SK-N-SH treated with all-trans-retinoic acid at 6 μM for 48 hours (cell line): ENCODE measurements around the gene FAM227A.

Experiments
- ATAC-seq: fragments of 200-7000 bp; cut with Tn5 transposase; 3 replicates; pipeline ENCODE4 v1.9.1; 2020; ENCODE audit warnings: mild to moderate bottlenecking, moderate library complexity
- ARNTL ChIP-seq: fragments of 450-650 bp; formaldehyde crosslinking; IDR thresholded peaks from 2 replicates; pipeline ENCODE4 v1.5.0; 2020; ENCODE audit warnings: low read depth, mild to moderate bottlenecking, moderate library complexity, borderline replicate concordance
- BACH2 ChIP-seq: fragments of 250-450 bp; sonication (Bioruptor Pico); IDR thresholded peaks from 2 replicates; pipeline ENCODE4 v1.9.0; 2021; ENCODE audit warnings: mild to moderate bottlenecking, borderline replicate concordance
- CSDC2 ChIP-seq: fragments of 250-450 bp; sonication (Bioruptor Pico); IDR thresholded peaks from 2 replicates; pipeline ENCODE4 v1.5.0; 2020; ENCODE audit warnings: mild to moderate bottlenecking, moderate library complexity
- ISL1 ChIP-seq: fragments of 250-450 bp; sonication (Bioruptor Pico); IDR thresholded peaks from 2 replicates; pipeline ENCODE4 v2.1.2; 2022; ENCODE audit warnings: mild to moderate bottlenecking, moderate library complexity
- PPARA ChIP-seq: fragments of 250-450 bp; sonication (Bioruptor Pico); IDR thresholded peaks from 2 replicates; pipeline ENCODE4 v1.5.0; 2020; ENCODE audit warnings: mild to moderate bottlenecking, borderline replicate concordance
- RARB ChIP-seq: fragments of 250-450 bp; sonication (Bioruptor Pico); IDR thresholded peaks from 2 replicates; pipeline ENCODE4 v1.8.0; 2021; ENCODE audit warnings: mild to moderate bottlenecking, moderate library complexity
- TCF4 ChIP-seq: fragments of 250-450 bp; sonication (Bioruptor Pico); IDR thresholded peaks from 2 replicates; pipeline ENCODE4 v1.8.0; 2021; ENCODE audit warnings: mild to moderate bottlenecking, moderate library complexity, borderline replicate concordance
- TOX ChIP-seq: fragments of 250-450 bp; sonication (Bioruptor Pico); IDR thresholded peaks from 2 replicates; pipeline ENCODE4 v1.8.0; 2021; ENCODE audit warnings: mild to moderate bottlenecking, moderate library complexity, borderline replicate concordance
- ZC3H10 ChIP-seq: fragments of 250-450 bp; sonication (Bioruptor Pico); IDR thresholded peaks from 2 replicates; pipeline ENCODE4 v1.5.1; 2021; ENCODE audit warnings: mild to moderate bottlenecking, moderate library complexity
- ZFP3 ChIP-seq: fragments of 250-450 bp; sonication (Bioruptor Pico); IDR thresholded peaks from 2 replicates; pipeline ENCODE4 v1.5.0; 2020; ENCODE audit warnings: mild to moderate bottlenecking, moderate library complexity
- ZFP30 ChIP-seq: fragments of 450-650 bp; formaldehyde crosslinking; IDR thresholded peaks from 2 replicates; pipeline ENCODE4 v1.5.0; 2022; ENCODE audit warnings: mild to moderate bottlenecking, moderate library complexity
- ZNF565 ChIP-seq: fragments of 450-650 bp; formaldehyde crosslinking; conservative IDR thresholded peaks from 2 replicates; pipeline ENCODE4 v1.5.0; 2020; ENCODE audit warnings: low read depth, mild to moderate bottlenecking, moderate library complexity
- ZNF70 ChIP-seq: fragments of 450-650 bp; formaldehyde crosslinking; IDR thresholded peaks from 2 replicates; pipeline ENCODE4 v1.5.0; 2020; ENCODE audit warnings: mild to moderate bottlenecking, moderate library complexity
- ZNF8 ChIP-seq: fragments of 450-650 bp; formaldehyde crosslinking; IDR thresholded peaks from 2 replicates; pipeline ENCODE4 v1.5.0; 2020; ENCODE audit warnings: mild to moderate bottlenecking, moderate library complexity
- TF ChIP-seq, protein P1 (sequence below): fragments of 250-450 bp; sonication (Bioruptor Pico); IDR thresholded peaks from 2 replicates; pipeline ENCODE4 v1.8.0; 2020; ENCODE audit warnings: mild to moderate bottlenecking, moderate library complexity, borderline replicate concordance
- TF ChIP-seq, protein P2 (sequence below): fragments of 250-450 bp; sonication (Bioruptor Pico); IDR thresholded peaks from 2 replicates; pipeline ENCODE4 v1.5.1; 2021; ENCODE audit warnings: mild to moderate bottlenecking, moderate library complexity
- TF ChIP-seq, protein P3 (sequence below): fragments of 250-450 bp; sonication (Bioruptor Pico); IDR thresholded peaks from 2 replicates; pipeline ENCODE4 v1.8.0; 2021; ENCODE audit warnings: low read depth, mild to moderate bottlenecking, moderate library complexity, borderline replicate concordance
- TF ChIP-seq, protein P4 (sequence below): fragments of 250-450 bp; sonication (Bioruptor Pico); IDR thresholded peaks from 2 replicates; pipeline ENCODE4 v1.5.1; 2020; ENCODE audit warnings: low read depth, mild to moderate bottlenecking, moderate library complexity
- TF ChIP-seq, protein P5 (sequence below): fragments of 250-450 bp; sonication (Bioruptor Pico); IDR thresholded peaks from 2 replicates; pipeline ENCODE4 v1.5.0; 2020; ENCODE audit warnings: mild to moderate bottlenecking, moderate library complexity

The FAM227A gene

DNA sequence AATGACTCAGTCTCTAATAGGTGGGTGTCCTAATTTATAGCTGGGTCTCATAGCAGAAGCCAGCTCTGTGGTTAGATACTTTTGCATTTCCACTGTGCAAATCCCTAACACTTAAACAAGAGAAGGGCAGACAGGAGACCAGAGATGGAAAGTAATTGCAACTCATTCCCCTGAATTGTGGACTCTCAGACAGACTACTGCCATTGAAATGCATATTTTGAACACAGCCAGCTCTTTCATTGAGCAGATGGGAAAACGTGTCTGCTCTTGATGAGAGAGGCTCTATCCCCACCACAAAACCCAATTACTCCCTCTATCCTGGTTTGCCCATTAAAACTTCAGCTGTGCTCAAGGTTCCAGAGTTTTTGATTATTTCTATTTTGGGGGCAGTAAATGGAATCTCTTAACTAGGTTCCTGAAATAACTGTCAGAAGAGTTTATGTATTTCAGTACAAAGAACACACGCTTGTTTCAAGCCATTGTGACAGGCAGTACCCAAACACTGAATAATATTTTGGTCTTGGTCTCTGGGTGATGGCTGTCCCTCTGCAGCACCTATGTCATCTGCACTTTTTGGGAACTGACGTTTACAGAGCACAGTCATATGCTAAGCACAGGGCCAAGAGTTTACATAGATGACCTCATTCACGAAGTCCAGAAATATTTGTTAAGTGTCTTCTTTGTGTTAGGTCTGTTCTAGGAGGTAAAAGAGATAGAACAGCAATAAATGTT is 41.7 kb downstream of the FAM227A start:
- ATAC-seq, result no peak
- TF ChIP-seq, protein P1, sequence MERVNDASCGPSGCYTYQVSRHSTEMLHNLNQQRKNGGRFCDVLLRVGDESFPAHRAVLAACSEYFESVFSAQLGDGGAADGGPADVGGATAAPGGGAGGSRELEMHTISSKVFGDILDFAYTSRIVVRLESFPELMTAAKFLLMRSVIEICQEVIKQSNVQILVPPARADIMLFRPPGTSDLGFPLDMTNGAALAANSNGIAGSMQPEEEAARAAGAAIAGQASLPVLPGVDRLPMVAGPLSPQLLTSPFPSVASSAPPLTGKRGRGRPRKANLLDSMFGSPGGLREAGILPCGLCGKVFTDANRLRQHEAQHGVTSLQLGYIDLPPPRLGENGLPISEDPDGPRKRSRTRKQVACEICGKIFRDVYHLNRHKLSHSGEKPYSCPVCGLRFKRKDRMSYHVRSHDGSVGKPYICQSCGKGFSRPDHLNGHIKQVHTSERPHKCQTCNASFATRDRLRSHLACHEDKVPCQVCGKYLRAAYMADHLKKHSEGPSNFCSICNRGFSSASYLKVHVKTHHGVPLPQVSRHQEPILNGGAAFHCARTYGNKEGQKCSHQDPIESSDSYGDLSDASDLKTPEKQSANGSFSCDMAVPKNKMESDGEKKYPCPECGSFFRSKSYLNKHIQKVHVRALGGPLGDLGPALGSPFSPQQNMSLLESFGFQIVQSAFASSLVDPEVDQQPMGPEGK (CRISPR knock-in tag), result no peak
- no peak for TF ChIP-seq ISL1 (CRISPR knock-in tag)
- TF ChIP-seq, protein P2, sequence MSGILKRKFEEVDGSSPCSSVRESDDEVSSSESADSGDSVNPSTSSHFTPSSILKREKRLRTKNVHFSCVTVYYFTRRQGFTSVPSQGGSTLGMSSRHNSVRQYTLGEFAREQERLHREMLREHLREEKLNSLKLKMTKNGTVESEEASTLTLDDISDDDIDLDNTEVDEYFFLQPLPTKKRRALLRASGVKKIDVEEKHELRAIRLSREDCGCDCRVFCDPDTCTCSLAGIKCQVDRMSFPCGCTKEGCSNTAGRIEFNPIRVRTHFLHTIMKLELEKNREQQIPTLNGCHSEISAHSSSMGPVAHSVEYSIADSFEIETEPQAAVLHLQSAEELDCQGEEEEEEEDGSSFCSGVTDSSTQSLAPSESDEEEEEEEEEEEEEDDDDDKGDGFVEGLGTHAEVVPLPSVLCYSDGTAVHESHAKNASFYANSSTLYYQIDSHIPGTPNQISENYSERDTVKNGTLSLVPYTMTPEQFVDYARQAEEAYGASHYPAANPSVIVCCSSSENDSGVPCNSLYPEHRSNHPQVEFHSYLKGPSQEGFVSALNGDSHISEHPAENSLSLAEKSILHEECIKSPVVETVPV (CRISPR knock-in tag), result no peak
- TF ChIP-seq ZC3H10 (CRISPR knock-in tag), result no peak
- no peak for TF ChIP-seq CSDC2 (CRISPR knock-in tag)
- no peak for TF ChIP-seq RARB (CRISPR knock-in tag)
- TF ChIP-seq, protein P3, sequence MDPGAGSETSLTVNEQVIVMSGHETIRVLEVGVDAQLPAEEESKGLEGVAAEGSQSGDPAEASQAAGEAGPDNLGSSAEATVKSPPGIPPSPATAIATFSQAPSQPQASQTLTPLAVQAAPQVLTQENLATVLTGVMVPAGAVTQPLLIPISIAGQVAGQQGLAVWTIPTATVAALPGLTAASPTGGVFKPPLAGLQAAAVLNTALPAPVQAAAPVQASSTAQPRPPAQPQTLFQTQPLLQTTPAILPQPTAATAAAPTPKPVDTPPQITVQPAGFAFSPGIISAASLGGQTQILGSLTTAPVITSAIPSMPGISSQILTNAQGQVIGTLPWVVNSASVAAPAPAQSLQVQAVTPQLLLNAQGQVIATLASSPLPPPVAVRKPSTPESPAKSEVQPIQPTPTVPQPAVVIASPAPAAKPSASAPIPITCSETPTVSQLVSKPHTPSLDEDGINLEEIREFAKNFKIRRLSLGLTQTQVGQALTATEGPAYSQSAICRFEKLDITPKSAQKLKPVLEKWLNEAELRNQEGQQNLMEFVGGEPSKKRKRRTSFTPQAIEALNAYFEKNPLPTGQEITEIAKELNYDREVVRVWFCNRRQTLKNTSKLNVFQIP, result no peak
- TF ChIP-seq, protein P4, sequence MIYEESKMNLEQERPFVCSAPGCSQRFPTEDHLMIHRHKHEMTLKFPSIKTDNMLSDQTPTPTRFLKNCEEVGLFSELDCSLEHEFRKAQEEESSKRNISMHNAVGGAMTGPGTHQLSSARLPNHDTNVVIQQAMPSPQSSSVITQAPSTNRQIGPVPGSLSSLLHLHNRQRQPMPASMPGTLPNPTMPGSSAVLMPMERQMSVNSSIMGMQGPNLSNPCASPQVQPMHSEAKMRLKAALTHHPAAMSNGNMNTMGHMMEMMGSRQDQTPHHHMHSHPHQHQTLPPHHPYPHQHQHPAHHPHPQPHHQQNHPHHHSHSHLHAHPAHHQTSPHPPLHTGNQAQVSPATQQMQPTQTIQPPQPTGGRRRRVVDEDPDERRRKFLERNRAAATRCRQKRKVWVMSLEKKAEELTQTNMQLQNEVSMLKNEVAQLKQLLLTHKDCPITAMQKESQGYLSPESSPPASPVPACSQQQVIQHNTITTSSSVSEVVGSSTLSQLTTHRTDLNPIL (CRISPR knock-in tag), result no peak
- TF ChIP-seq ARNTL, result no peak
- TF ChIP-seq ZFP3 (CRISPR knock-in tag), result no peak
- TF ChIP-seq TCF4 (CRISPR knock-in tag), result no peak
- no peak for TF ChIP-seq ZFP30

DNA sequence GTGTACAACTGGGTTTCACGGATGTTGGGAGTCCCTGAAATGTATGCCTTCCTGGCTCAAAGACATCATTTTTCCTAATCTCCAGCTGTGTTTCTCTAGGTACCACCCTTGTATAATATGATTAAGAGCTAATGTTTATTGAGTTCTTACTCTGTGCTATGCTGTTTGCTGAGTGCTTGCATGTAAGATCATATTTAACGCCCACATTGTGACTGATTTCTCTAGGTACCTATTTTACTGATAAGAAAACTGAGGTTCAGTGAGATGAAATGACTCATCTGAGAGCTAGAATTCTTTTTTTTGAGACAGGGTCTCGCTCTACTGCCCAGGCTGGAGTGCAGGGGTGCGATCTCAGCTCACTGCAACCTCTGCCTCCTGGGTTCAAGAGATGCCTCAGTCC is 42.6 kb downstream of the FAM227A start:
- no peak for TF ChIP-seq ISL1 (CRISPR knock-in tag)
- TF ChIP-seq RARB (CRISPR knock-in tag), result no peak
- no peak for TF ChIP-seq TCF4 (CRISPR knock-in tag)
- TF ChIP-seq, protein P5, sequence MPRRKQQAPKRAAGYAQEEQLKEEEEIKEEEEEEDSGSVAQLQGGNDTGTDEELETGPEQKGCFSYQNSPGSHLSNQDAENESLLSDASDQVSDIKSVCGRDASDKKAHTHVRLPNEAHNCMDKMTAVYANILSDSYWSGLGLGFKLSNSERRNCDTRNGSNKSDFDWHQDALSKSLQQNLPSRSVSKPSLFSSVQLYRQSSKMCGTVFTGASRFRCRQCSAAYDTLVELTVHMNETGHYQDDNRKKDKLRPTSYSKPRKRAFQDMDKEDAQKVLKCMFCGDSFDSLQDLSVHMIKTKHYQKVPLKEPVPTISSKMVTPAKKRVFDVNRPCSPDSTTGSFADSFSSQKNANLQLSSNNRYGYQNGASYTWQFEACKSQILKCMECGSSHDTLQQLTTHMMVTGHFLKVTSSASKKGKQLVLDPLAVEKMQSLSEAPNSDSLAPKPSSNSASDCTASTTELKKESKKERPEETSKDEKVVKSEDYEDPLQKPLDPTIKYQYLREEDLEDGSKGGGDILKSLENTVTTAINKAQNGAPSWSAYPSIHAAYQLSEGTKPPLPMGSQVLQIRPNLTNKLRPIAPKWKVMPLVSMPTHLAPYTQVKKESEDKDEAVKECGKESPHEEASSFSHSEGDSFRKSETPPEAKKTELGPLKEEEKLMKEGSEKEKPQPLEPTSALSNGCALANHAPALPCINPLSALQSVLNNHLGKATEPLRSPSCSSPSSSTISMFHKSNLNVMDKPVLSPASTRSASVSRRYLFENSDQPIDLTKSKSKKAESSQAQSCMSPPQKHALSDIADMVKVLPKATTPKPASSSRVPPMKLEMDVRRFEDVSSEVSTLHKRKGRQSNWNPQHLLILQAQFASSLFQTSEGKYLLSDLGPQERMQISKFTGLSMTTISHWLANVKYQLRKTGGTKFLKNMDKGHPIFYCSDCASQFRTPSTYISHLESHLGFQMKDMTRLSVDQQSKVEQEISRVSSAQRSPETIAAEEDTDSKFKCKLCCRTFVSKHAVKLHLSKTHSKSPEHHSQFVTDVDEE (CRISPR knock-in tag), result no peak
- TF ChIP-seq ZNF70 (CRISPR knock-in tag), result no peak
- TF ChIP-seq, protein P4 (CRISPR knock-in tag), result no peak
- no peak for TF ChIP-seq ZNF8
- TF ChIP-seq BACH2 (CRISPR knock-in tag), result no peak
- TF ChIP-seq CSDC2 (CRISPR knock-in tag), result no peak
- no peak for TF ChIP-seq ZNF565 (CRISPR knock-in tag)
- TF ChIP-seq, protein P2 (CRISPR knock-in tag), result no peak
- TF ChIP-seq PPARA (CRISPR knock-in tag), result no peak
- TF ChIP-seq ZFP30, result no peak
- TF ChIP-seq ZC3H10 (CRISPR knock-in tag), result no peak
- TF ChIP-seq, protein P1 (CRISPR knock-in tag), result no peak
- TF ChIP-seq ZFP3 (CRISPR knock-in tag), result no peak
- no peak for TF ChIP-seq TOX (CRISPR knock-in tag)
- no peak for ATAC-seq
